Glomerular visceral epithelial cell (primary cell): ENCODE measurements around the gene LRRFIP2.
"Not testable (repeated sequence)": the region's sequence is repeated elsewhere in the genome, so short reads cannot be mapped to it uniquely, and the experiment has no call there.

Experiments used
- DNase-seq: peaks from one replicate; pipeline ENCODE4 v3.0.0-alpha.2; 2016; ENCODE audit errors: extremely low spot score

LRRFIP2 gene

DNA sequence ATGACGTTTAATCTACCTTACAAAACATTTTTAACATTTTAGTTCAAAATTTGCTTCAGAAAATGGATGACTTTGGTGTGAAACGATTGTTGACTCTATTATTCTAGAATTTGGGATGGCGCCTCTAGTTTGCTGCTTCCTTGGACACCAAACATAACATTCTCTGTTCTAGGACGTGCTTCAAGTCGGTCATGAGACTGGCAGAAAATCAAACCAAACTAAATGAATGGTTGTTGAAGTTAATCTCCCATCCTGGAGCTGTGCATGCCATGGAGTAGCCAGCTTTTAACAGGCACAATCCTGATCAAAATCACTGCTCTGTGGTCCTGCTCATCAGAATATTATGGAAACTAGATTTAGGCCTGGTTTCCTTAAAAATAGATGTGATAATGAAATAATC is 9.6 kb upstream of the LRRFIP2 start:
- no peak for DNase-seq

DNA sequence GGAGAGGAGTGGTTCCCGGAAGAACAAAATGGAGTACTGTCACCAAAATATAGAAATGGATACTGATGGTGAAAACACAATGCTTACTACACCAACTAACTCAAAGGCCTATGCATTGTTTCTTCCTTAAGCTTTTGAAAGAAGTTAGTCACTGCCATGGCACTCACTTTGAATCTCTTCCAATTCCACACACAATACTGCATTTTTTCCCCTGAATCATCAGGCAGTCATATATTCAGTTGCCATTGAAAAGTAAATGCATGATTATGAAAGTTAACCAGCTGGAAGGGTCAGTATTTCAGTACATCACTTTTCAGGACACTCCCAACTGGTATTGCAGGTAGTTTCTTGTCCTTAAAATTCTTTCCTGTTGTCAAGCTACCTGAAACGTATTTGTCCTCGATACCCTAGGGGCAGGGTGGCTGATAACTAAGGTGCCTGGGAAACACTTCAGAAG is 9.0 kb upstream of the LRRFIP2 start:
- DNase-seq, result peak; percentile 77

DNA sequence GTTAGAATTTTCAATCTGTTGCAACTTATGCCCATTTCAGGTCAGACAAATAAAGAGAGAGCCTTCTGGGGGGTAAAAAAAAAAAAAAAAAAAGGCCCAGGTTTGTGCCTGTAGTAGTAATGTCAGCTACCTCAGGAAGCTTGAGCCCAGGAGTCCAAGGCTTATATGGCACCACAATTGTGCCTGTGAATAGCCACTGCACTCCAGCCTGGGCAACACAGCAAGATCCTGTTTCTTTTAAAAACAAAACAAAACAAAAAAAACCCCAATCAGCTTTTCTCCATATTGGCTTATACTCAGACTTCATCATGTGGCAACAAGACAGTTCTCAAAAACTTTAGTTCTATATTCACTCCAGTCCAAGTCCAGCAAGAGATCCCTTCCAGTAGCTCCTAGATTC is 8.4 kb upstream of the LRRFIP2 start:
- no peak for DNase-seq

DNA sequence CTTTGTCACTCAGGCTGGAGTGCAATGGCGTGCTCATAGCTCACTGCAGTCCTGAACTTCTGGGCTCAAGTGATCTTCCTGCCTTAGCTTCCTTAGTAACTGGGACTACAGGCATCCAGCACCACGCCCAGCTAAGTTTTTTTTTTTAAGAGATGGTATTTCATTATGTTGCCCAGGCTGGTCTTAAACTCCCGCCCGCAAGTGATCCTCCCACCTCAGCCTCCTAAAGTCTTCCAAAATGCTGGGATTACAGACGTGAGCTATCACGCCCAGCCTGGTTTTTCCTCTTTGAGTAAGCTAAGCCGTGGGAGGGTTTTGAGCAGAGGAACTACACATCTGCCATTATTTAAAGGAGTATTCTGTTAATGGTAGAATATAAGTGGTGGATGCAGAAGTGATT is 7.4 kb upstream of the LRRFIP2 start:
- no peak for DNase-seq

DNA sequence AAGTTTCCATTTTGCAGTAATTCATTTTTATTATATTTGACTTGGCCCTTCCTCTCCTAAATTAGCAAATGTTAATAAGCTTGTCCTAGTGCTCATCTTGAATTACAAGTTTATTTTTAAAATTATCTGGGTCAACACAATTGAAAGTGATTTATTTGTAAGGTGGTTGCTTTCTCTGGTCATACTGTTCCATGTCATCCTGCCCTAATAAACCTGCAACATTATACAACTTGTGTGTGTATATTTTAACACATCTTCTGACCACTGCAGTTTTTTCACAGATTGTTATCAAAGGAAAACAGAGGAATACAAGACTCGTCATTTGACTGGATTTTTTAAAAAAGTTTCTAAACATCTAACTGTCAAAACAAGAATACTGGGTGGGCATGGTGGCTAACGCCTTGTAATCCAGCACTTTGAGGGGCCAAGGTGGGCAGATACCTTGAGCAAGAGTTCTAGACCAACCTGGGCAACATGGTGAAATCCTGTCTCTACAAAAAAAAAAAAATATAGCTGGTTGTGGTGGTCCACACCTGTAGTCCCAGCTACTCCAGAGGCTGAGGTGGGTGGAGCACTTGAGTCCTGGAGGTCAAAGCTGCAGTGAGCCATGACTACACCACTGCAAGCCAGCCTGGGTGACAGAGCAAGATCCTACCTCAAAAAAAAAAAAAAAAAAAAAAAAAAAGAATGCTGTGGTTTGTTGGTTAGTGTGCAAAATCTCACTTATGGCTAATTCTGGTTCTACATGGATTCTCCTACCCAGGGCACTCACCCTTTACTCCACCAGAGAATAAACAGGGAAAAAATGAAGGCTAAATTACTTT is 5.0 kb upstream of the LRRFIP2 start:
- peak; percentile 65 for DNase-seq

DNA sequence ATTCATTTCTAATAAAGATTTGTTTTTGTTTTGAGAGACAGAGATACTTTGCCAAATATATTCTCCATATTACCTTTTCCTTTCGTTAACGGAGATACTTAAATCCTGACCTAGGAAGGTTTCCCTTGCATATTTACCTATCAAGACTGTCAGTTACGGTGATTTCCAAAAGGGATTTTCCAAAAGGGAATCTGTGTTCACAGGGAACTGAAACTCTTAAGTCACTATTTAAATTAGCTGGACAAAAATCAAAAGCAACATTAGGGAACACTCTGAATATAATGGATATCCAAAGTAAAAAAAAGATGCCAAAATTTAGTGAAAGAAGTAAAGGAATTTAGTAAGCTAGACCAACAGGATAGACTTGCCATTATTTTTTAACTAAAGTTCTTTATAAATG is 576 bp downstream of the LRRFIP2 start:
- no peak for DNase-seq

DNA sequence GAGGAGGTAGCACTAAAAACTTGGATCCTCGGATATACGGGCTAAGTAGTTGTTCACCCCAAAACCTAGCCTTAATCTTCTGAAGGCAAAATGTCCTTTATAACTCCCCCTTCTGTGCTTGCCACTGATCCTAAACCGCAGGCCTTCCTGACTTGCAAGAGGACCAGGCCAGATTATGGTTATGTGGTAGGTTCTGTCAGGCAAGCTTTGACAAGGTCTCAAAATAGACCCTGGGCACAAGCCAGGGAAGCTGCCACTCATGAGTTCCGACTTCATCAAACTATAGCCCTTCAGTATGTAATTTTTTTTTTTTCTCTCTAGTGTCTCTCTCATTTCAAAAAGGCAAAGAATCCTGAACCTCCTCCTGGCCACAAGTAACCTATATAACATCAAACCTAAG is 3.2 kb downstream of the LRRFIP2 start:
- DNase-seq, result no peak

DNA sequence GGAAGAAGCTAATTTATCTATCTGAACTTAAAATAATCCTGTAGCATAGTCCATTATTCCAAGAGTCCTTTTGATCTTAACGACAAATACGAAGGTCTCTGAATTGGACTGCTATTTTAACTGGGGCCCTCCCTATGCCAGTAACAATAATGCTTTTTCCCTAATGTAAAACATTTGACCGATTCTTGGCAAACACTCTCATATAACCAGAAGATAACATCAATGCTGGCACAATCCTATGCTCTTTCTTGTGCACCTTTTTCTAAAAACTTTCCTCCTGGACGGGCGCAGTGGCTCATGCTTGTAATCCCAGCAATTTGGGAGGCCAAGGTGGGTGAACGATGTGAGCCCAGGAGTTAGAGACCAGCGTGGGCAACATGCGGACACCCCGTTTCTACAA is 3.9 kb downstream of the LRRFIP2 start:
- DNase-seq, result no peak

DNA sequence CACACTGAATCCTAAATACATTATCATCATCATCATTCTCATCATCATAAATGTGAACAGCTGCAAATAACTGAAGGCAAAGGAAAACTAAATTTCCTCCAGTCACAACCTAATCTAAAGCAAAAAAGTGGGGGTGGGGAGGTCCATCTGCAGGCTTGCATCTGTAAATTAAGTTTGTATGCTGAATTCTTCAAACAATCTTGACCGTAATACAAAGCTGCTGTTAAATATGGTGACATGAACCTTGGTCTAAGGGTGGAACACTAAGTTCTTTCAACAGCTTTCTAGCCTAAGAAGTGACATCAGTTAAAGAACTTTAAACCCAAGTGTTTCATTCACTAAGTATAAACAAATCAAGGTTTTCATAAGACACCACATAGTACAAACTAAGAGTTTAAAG is 4.3 kb downstream of the LRRFIP2 start:
- no peak for DNase-seq

DNA sequence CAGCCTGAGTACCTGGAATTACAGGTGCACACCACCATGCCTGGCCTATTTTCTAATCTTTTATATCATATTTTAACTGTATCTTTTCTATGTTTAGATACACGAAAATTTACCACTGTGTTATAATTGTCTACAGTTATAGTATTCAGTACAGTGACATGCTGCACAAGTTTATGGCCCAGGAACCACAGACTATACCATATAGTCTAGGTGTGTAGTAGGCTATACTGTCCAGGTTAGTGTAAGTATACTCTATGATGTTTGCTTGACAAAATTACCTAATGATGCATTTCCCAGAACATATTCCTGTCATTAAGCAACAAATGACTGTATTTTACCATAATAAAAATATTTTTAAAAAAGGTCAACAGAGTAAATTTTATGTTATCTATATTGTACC is 5.5 kb downstream of the LRRFIP2 start:
- DNase-seq, result no peak

DNA sequence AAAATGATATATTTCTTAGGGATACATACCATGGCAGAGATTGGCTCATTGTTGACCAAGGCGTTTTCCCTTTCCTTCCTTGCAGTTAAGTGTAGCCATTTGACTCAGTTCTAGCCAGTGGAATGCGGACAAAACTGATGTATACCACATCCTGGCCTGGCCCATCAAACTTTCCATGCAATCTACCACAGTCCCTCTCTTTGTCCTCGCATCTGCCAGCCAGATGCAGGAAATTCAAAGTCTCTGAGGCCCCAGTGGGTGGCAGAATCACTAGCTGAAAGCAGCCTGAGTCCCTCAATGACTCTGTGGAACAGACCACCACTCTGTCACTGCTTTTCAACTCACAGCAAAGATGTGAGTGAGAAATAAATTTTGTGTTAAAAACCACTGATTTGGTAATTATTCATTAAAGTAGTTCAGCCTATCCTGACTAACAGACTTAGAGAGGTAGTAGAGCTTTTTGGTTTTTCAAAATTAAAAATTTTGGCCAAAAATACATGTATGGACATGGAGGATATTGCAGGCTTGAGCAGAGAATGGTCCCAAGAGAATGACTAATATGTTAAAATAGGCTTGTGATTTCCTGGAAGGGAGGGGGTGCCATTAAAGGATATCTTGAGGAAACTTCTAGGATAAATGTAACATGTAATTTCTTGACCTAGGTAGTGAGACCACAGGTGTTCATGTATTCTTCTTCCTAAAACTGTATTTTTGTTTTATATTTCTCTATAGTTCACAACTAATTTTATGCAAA is 10.9 kb downstream of the LRRFIP2 start:
- DNase-seq, result peak; percentile 53

DNA sequence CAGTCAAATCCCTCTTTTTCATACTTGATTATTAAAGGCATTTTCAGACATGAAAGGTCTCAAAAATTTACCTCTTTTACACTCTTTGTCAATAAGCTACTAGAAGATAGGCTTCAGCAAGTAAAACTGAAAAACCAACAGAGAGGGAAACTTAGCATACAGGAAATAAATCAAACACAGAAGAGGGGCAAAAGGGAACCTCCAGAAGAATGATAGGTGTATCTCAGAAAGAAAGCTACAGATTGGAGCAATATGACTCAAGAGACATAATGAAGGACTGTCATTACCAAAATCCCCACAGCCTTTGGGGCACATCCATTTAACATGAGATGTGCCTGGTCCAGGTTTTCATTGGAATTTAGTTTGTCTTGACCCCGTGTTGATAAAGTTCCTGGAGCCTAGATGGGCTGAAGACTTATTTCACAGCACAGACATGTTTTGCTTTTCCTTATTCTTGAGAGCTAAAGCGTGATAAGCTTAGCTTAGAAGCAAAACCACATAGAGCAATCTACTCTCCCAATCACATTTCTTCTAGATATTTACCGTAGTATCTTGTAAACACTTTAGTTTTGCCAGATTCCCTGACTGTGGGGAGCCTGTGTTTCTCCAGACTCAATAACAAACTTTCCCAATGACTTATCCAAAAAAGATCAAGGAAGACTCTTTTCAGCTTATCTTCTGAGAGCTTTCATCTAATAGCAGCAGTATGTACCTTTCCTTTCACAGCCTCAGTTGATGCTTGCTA is 11.7 kb downstream of the LRRFIP2 start:
- no peak for DNase-seq

DNA sequence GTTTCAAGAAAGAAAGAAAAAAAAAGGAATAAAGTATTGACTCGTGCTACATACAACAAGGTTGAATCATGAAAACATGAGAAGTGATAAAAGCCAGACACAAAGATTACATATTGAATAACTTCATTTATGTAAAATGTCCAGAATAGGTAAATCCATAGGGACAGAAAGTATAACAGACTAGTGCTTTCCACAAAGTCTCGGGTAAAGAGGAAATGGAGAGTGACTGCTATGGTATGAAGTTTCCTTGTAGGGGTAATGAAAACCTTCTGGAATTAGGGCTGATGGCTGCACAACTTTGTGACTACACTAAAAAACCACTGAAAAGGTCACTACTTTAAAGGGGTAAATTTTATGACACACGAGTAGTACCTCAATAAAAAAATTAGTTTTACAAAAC is 13.0 kb downstream of the LRRFIP2 start:
- DNase-seq, result no peak

DNA sequence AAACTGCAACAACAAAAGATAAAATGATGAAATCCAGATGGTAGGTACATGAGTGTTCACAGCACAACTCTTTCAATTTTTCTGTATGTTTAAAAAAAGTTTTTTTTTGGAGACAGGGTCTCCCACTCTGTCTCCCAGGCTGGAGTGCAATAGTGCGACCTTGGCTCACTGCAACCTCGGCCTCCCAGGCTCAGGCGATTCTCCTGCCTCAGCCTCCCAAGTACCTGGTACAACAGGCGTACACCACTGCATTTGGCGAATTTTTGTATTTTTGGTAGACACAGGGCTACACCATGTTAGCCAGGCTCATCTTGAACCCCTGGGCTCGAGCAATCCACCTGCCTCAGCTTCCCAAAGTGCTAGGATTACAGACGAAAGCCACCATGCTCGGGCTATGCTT is 18.6 kb downstream of the LRRFIP2 start:
- DNase-seq, result no peak

DNA sequence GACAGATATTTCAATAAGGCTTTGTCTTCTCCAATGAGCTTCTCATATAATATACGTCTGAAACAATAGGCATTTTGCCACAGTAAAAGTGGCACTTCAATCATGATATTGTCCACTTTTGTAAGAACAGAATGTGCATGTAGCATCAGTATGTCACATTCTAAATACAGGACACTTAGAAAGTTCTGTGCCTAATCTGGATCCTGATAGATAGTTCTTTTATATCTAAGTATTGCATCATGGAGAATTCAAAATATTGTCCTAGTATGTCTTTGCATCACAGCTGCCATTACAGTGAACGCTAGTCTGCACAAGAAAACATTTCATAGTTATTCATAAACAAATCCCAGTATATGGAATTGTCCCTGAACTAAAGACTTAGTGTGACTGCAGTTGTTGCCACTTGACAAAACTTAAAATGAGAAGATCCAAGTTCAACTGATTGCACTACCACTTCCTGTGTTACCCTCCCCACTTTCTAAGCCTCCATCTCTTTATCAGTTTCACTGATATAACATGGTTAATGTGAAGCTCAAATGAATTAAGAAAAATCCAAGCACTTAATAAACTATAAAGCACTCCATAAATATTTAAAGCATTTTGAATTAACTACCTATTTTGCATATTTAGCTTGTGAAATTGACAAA is 19.6 kb downstream of the LRRFIP2 start:
- DNase-seq, result no peak

DNA sequence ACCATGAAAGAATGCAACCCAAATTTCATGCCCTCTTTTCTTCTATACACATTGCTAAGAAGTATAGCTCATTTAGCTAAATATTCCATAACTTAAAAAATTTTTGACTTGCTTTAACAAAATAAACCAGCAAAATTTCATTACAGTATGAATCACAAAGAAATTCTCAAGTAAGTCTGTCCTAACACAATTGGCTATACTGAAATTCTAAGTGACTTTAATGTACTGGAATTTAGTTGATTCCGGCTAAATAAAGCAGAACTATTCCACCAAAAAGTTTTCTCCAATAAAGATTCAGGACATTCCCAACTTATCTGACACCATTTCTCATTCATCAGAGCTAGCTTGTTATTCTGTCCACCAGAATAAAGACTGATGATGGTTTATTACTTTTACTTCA is 23.8 kb downstream of the LRRFIP2 start:
- DNase-seq, result no peak

DNA sequence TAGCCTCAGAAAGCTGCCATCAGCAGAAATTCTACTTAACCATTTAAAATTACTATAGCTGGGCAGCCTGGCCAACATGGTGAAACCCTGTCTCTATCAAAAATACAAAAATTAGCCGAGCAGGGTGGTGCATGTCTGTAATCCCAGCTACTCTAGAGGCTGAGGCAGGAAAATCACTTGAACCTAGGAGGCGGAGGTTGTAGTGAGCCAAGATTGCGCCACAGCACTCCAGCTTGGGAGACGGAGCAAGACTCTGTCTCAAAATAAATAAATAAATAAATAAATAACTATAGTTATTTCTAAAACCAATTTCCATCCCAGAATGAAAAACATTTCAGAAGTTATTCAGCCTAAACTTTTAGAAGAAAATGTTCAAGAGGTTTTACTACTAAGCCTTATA is 25.1 kb downstream of the LRRFIP2 start:
- no peak for DNase-seq

DNA sequence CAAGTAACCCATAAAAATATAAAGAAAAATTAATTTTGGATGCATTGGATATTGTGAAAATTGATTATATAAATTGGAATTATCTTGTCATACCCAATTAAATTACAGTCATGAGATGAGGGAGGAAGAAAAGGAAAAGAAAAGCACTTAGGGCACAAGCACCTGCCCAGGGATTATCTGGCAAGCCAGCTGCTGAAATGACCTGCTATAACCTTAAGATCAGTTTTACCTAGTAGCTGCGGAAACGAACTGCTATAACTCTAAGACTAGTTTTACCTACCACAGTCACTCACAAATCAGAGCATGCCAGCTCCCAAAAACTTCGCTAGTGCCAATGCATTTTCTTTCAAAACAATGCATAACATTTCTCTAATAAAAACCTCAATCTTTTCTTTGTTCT is 26.2 kb downstream of the LRRFIP2 start:
- no peak for DNase-seq

DNA sequence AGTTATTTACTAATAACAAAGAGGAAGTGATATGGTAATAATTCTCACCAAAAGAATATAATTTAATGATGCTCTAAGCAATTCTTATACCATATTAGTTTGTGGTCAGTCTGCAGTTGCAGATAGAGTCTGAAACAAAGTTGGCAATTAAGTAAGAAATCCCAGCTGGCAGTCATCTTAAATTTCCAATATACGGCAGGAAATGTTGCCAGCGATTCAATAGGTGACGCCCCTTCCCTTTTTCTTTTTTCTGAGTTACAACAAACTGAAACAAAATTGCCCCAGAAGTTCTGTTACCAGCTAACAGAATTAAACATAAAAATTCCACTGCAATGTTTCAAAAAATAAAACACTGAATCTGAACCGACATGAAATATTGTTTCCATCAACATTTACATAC is 26.7 kb downstream of the LRRFIP2 start:
- no peak for DNase-seq

DNA sequence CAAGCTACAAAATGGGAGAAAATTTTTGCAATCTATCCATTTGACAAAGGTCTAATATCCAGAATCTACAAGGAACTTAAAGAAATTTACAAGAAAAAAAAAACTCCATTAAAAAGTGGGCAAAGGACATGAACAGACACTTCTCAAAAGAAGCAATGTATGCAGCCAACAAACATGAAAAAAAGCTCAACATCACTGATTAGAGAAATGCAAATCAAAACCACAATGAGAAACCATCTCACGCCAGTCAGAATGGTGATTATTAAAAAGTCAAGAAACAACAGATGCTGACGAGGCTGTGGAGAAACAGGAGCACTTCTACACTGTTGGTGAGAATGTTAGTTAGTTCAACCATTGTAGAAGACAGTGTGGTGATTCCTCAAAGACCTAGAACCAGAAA is 27.5 kb downstream of the LRRFIP2 start:
- not testable (repeated sequence) for DNase-seq

DNA sequence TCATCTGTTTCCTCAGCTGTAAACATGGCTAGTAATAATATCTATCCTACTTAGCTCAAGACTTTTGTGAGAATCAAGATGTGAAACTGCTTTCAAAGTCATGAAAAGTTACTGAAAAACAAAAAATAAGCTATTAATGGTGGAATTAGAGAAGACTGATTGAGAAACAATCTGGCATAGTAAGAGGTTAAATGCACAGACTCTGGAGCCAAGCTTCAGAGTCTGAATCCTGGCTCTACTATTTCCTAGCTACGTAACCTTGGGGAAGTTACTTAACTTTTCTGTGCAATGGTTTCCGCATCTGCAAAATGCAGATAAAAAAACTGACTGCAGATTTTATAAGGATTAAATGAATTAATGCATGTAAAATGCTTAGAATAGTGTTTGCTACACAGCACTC is 28.8 kb downstream of the LRRFIP2 start:
- no peak for DNase-seq

DNA sequence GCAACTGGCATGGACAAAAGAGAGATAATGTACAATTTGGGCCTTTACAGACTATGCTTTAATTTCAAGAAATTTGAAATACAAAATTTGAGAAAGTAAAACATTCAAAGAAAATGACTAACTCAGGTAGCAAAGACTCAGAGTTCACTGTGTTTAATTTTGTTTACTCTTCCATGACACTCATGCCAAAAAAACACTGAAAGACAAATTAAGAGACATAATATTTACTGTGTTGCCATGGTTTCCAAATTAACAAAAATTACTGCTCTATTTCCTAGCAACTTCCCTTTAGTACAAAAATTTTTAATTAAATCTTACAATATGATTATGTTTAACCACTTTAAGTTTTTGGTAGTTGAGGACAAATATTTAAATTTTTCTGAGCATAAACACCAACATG is 29.6 kb downstream of the LRRFIP2 start:
- DNase-seq, result no peak
